Kidney epithelial cell (primary cell): ENCODE results near the gene MAGI1. TPM values are rescaled to one million over a fixed set of nuclear protein-coding genes. Genes with fewer than 3 reads are reported as not detected.
A peak's percentile ranks its signal among the peaks of the same experiment; 100 is the strongest.

ENCODE experiments used
- DNase-seq: peaks from one replicate; pipeline ENCODE4 v3.0.0-alpha.2; 2010; ENCODE audit warnings: low read depth
- H3K27me3 ChIP-seq: 2 replicates; pipeline ENCODE4 v1.6.0; 2011; ENCODE audit warnings: low read length; ENCODE audit not compliant: control insufficient read depth, insufficient read depth
- H3K36me3 ChIP-seq: 2 replicates; pipeline ENCODE4 v1.5.1; 2011; ENCODE audit warnings: low read length; ENCODE audit not compliant: control insufficient read depth, insufficient read depth
- H3K4me3 ChIP-seq: 2 replicates; pipeline ENCODE4 v1.5.1; 2011; ENCODE audit warnings: low read depth, mild to moderate bottlenecking, control low read depth, low read length
- CTCF ChIP-seq: IDR thresholded peaks from 2 replicates; pipeline ENCODE4 v1.5.1; 2011; ENCODE audit warnings: mild to moderate bottlenecking, moderate library complexity, low read length, control low read depth, inconsistent platforms; ENCODE audit not compliant: insufficient read depth, poor library complexity, severe bottlenecking
- total RNA-seq: library from RNA; depleted of rRNA; stranded (reverse); fragments of >200 nt; gene quantifications from 2 replicates; pipeline ENCODE4 v1.2.3, GENCODE V29; 2015

MAGI1 gene
- total RNA-seq, 1 donor from 2014 or later = 15.8 TPM

GRCh38 chr3:65714134-65714533 is 324.6 kb downstream of the MAGI1 start:
- TF ChIP-seq CTCF = no peak
- Histone ChIP-seq H3K27me3 (no peaks in the 10 kb centered on the region), H3K4me3 (no peak overlapping the region), H3K36me3 (no peaks in the 10 kb centered on the region)
- peak; percentile 28 for DNase-seq

- no peak for TF ChIP-seq CTCF
- no peaks in the 10 kb centered on the region for H3K36me3 ChIP-seq
- no peaks in the 10 kb centered on the region for H3K27me3 ChIP-seq
- peak; percentile 43 for DNase-seq
- H3K4me3 ChIP-seq = no peak overlapping the region
Observed at GRCh38 chr3:65713016-65713415, 325.7 kb downstream of the MAGI1 start.

- DNase-seq = no peak
- H3K4me3 ChIP-seq = no peak overlapping the region
- H3K27me3 ChIP-seq = no peaks in the 10 kb centered on the region
- no peak for TF ChIP-seq CTCF
- no peaks in the 10 kb centered on the region for H3K36me3 ChIP-seq
Observed at GRCh38 chr3:65712140-65712539, 326.6 kb downstream of the MAGI1 start.

- Histone ChIP-seq H3K4me3 (no peak overlapping the region), H3K27me3 (no peaks in the 10 kb centered on the region), H3K36me3 (no peaks in the 10 kb centered on the region)
- no peak for DNase-seq
- TF ChIP-seq CTCF = no peak
Observed at GRCh38 chr3:65706776-65707568, 331.7 kb downstream of the MAGI1 start.

- Histone ChIP-seq H3K4me3 (no peak overlapping the region), H3K36me3 (no peaks in the 10 kb centered on the region), H3K27me3 (no peaks in the 10 kb centered on the region)
- no peak for DNase-seq
- TF ChIP-seq CTCF = no peak
Observed at GRCh38 chr3:65706301-65706700, 332.4 kb downstream of the MAGI1 start.

GRCh38 chr3:65703820-65704219 is 334.9 kb downstream of the MAGI1 start:
- no peak overlapping the region for H3K4me3 ChIP-seq
- no peak for DNase-seq
- H3K36me3 ChIP-seq = no peaks in the 10 kb centered on the region

More at GRCh38 chr3:65703820-65704219, 334.9 kb downstream of the MAGI1 start:
- no peaks in the 10 kb centered on the region for H3K27me3 ChIP-seq
- no peak for TF ChIP-seq CTCF
